ENCODE measurements around the gene SIPA1L3. TPM values are rescaled to one million over a fixed set of nuclear protein-coding genes. Genes with fewer than 3 reads are reported as not detected.

SIPA1L3 gene
- total RNA-seq, 4 donors from 2014 or later = 11.1 to 25.3 (median 14.5) TPM

GRCh38 chr19:38245826-38246498, 339.0 kb downstream of the SIPA1L3 start:
- no peaks in the 10 kb centered on the region for H3K36me3 ChIP-seq
- H3K4me3 ChIP-seq = no peak overlapping the region
- DNase-seq = no peak
- H3K27ac ChIP-seq = peak overlapping the region in 2 of 4 donors; percentile 77 to 82
- WGBS, 2 donors = 58% methylated on average over 14 of the region's 14 CpGs
- H3K27me3 ChIP-seq = no peaks in the 10 kb centered on the region
- H3K9me3 ChIP-seq = no peaks in the 10 kb centered on the region
- peaks cover 0 to 55% (median 4%) of the 10 kb centered on the region in 3 donors for H3K4me1 ChIP-seq
- intact Hi-C loops (cut with DNase I) = loop anchor here (2.0 kb wide), 1 partner anchor 89 kb away; the partner anchor contains the start of gene CATSPERG
- TF ChIP-seq POLR2A (IDR thresholded peaks at IDR 0.05) (no peak), CTCF (IDR thresholded peaks at IDR 0.05) (no peak)

- intact Hi-C loops (cut with DNase I) = no loop called here
- no peaks in the 10 kb centered on the region for H3K27me3 ChIP-seq
These were observed 340.1 kb downstream of the SIPA1L3 start for GRCh38 chr19:38247126-38247525.

GRCh38 chr19:38247734-38248268, 340.8 kb downstream of the SIPA1L3 start:
- intact Hi-C loops (cut with DNase I) = no loop called here

More at GRCh38 chr19:38247126-38247525, 340.1 kb downstream of the SIPA1L3 start:
- Histone ChIP-seq H3K27ac (peak overlapping the region; percentile 20 to 82 (median 58)), H3K36me3 (no peaks in the 10 kb centered on the region), H3K9me3 (no peaks in the 10 kb centered on the region), H3K4me3 (no peak overlapping the region), H3K4me1 (peaks cover 0 to 66% (median 15%) of the 10 kb centered on the region in 3 donors)
- no peak for DNase-seq
- WGBS, 2 donors = 68 to 69% methylated on average over 3 to 5 of the region's 5 CpGs
- TF ChIP-seq CTCF (IDR thresholded peaks at IDR 0.05) = no peak
- TF ChIP-seq POLR2A (IDR thresholded peaks at IDR 0.05) = no peak

GRCh38 chr19:38248421-38248820, 341.4 kb downstream of the SIPA1L3 start:
- Histone ChIP-seq H3K4me3 (no peak overlapping the region), H3K27me3 (no peaks in the 10 kb centered on the region), H3K27ac (peak overlapping the region in 3 of 4 donors; percentile 45 to 77 (median 45)), H3K9me3 (no peaks in the 10 kb centered on the region), H3K36me3 (no peaks in the 10 kb centered on the region), H3K4me1 (peaks cover 0 to 78% (median 20%) of the 10 kb centered on the region in 3 donors)
- WGBS, 2 donors = 75 to 76% methylated on average over 2 to 3 of the region's 7 CpGs
- DNase-seq = no peak
- TF ChIP-seq POLR2A (IDR thresholded peaks at IDR 0.05) = no peak
- no peak for TF ChIP-seq CTCF (IDR thresholded peaks at IDR 0.05)
- intact Hi-C loops (cut with DNase I) = no loop called here

More at GRCh38 chr19:38247734-38248268, 340.8 kb downstream of the SIPA1L3 start:
- peak overlapping the region in 3 of 4 donors; percentile 45 to 77 (median 48) for H3K27ac ChIP-seq
- 66 to 69% methylated on average over 6 to 8 of the region's 9 CpGs for WGBS, 2 donors
- H3K27me3 ChIP-seq = no peaks in the 10 kb centered on the region
- no peaks in the 10 kb centered on the region for H3K9me3 ChIP-seq
- TF ChIP-seq POLR2A (IDR thresholded peaks at IDR 0.05) (no peak), CTCF (IDR thresholded peaks at IDR 0.05) (no peak)
- no peak overlapping the region for H3K4me3 ChIP-seq
- peaks cover 0 to 73% (median 17%) of the 10 kb centered on the region in 3 donors for H3K4me1 ChIP-seq
- no peak for DNase-seq
- no peaks in the 10 kb centered on the region for H3K36me3 ChIP-seq

- peak overlapping the region in 1 of 4 donors; percentile 69 for H3K4me3 ChIP-seq
- H3K9me3 ChIP-seq = no peaks in the 10 kb centered on the region
- H3K27me3 ChIP-seq = peaks cover 0 to 4% (median 0%) of the 10 kb centered on the region in 4 donors
- intact Hi-C loops (cut with DNase I) = loop anchor here (5.0 kb wide), 1 partner anchor 77 kb away; no protein-coding TSS in a partner anchor
- H3K36me3 ChIP-seq = no peaks in the 10 kb centered on the region
- no peak for DNase-seq
- H3K27ac ChIP-seq = peak overlapping the region in 3 of 4 donors; percentile 83 to 92 (median 84)
- TF ChIP-seq CTCF (IDR thresholded peaks at IDR 0.05) = no peak
- TF ChIP-seq POLR2A (IDR thresholded peaks at IDR 0.05) = no peak
- peaks cover 0 to 68% (median 20%) of the 10 kb centered on the region in 3 donors for H3K4me1 ChIP-seq
These were observed 343.4 kb downstream of the SIPA1L3 start for GRCh38 chr19:38250428-38250820.
